GM18505 (cell line): ENCODE measurements around the gene SLC22A23.

Experiments used
- ATAC-seq: cut with Tn5 transposase; IDR thresholded peaks from one replicate; pipeline ENCODE4 v1.9.1; 2021; ENCODE audit not compliant: unreplicated experiment
- POLR2A ChIP-seq: IDR thresholded peaks from 4 replicates; pipeline ENCODE4 v1.6.1; 2011; ENCODE audit warnings: borderline replicate concordance; ENCODE audit not compliant: insufficient read depth, insufficient read length; ENCODE audit errors: extremely low read depth

Gene SLC22A23

GRCh38 chr6:3335169-3335568, 121.7 kb downstream of the SLC22A23 start:
- no peak for ATAC-seq
- no peak for TF ChIP-seq POLR2A

DNA sequence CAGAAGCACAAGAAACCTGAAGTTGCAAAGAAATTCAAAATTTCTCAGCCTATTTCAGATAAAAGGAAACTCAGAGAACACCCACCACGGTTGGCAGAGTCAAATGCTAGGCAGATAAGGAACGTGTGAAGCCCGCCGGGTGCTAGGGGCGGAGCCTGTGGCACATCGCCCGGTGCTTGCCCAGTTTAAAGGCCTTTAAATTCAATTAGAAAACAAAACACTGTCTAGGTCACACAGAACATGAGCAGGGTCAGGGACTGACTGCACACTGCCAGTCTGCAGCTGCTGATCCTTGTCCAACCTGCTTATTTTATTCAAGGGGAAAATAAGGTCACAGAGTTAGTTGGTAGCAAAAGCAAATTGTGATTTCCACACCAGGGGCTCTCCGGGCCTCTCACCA, 122.3 kb downstream of the SLC22A23 start:
- TF ChIP-seq POLR2A, result no peak
- no peak for ATAC-seq

- TF ChIP-seq POLR2A, result no peak
- ATAC-seq, result peak; percentile 65
These were observed 123.6 kb downstream of the SLC22A23 start for GRCh38 chr6:3333263-3333662.

- no peak for TF ChIP-seq POLR2A
- no peak for ATAC-seq
These were observed 124.9 kb downstream of the SLC22A23 start for GRCh38 chr6:3331971-3332370.

GRCh38 chr6:3331494-3331893, 125.4 kb downstream of the SLC22A23 start:
- ATAC-seq, result no peak
- TF ChIP-seq POLR2A, result no peak

DNA sequence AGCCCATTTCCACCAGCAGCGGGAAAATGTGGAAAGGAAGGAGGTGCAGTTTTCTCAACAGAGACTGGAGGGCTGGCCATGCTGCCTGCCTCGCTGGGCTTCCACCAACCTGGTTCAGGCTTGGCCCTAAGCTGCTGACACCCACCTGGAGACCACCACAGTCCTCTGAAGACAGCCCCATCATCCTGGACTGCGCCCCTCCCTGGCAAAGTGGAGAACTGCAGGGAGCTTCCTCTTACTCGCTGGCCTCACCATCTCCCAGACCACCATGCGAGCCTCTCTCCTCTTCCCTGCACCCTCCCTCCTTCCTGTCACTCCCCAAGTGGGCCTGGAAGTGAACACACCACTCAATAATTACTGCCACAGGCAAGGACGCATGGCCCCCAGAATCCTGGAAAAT, 126.7 kb downstream of the SLC22A23 start:
- ATAC-seq, result no peak
- TF ChIP-seq POLR2A, result no peak

DNA sequence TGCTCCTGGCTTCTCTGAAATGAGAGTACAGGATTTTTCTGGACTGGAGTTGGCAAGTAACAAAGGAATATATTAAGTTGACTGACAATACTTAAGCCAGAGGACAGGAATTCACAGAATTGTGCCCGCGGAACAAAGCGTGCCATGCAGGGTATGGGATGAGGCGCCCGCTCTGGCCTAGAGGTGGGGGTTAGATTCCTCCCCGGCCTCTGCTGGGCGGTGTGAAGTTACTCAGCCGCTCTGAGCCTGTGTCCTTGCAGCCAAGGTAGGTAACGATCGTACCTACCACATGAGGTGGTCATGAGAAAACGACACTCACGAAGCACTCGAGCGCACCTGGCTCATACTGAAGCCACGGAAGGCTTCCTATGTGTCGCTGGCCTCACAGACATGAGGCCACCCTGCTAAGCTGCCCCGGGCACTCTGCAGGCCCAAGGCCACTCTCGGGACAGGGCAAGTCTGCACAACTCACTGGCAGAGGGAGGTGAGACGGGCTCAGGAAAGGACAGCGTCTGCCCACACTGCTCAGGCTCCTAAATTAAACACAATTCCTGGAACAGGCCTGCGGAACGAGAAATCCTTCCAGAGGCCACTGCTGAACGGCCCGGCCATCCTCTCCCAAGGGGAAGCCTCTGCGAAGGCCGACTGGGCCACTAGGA, 127.3 kb downstream of the SLC22A23 start:
- no peak for ATAC-seq
- TF ChIP-seq POLR2A, result no peak

DNA sequence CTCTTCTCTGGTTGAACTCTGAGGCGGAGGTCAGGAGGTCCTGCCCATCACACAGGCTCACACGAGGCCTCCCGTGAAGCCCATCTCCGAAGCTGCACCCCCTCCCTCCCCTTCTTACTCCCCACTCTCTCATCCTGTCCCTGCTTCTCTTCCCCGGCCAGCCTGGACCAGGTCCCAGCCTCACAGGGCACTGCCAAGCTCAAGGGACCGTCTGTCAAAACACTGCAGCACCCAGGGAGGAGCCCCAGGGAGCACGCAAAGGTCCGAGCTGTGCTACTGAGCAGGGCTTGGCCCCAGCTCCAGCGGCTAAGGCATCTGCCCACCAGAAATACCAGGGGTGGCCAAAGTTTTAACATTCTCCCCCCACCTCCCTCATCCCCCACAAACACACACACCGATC, 128.1 kb downstream of the SLC22A23 start:
- ATAC-seq, result no peak
- no peak for TF ChIP-seq POLR2A

GRCh38 chr6:3328145-3328544, 128.7 kb downstream of the SLC22A23 start:
- no peak for ATAC-seq
- TF ChIP-seq POLR2A, result no peak

DNA sequence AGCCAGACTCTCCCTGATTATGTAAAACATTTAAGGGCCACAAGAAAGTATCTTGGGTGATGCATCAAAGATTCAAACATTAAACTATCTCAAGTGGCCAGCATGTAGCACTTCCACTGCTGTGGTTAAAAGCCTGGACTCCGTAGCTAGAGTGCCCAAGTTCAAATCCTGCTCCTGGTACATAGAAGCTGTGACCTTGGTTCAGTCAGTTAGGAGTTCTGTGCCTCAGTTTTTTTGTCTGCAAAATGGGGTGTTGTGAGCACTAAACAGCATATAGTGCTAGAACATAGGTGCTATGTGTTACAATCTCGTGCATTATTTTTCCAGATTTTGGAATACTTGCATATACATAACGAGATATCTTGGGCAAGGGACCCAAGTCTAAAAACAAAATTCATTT, 129.4 kb downstream of the SLC22A23 start:
- TF ChIP-seq POLR2A, result no peak
- ATAC-seq, result no peak

- ATAC-seq, result no peak
- TF ChIP-seq POLR2A, result no peak
These were observed 129.9 kb downstream of the SLC22A23 start for GRCh38 chr6:3326981-3327380.

DNA sequence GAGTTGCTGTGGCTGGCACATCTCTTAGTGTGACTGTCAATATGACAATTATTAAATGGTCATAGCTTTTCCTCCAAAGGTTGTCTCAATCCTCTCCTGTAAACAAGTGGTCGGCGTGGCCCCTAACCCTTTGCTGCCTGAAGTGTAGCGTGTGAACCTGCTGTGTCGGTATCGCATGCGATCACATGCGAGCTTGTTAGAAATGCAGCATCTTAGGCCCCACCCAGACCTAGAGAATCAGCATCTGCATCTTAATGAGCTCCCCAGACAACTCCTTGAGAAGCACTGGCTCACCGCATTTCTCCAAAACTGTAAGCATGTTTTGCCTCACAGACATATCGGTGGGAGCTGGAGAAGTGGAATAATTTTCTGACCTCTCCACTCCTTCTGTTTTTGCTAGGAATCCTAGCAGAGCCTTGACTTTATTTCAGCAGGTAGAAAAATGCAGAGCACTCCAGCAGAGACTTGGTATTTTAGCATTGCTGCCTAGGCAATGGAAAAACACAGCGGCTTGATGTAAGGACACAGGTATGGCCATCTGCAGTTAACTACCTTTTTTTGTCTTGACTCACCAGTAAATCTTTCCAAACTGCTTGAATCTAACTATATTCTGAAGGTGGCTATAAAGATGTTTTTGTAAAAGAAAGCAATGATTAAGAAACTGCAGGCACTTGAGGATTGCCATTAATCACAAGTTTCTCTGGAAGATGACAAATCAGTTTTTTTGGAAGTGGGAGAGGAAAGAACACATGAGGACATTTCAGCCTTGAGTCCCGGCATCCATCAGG, 130.5 kb downstream of the SLC22A23 start:
- TF ChIP-seq POLR2A, result no peak
- no peak for ATAC-seq

GRCh38 chr6:3325210-3325609, 131.6 kb downstream of the SLC22A23 start:
- no peak for ATAC-seq

DNA sequence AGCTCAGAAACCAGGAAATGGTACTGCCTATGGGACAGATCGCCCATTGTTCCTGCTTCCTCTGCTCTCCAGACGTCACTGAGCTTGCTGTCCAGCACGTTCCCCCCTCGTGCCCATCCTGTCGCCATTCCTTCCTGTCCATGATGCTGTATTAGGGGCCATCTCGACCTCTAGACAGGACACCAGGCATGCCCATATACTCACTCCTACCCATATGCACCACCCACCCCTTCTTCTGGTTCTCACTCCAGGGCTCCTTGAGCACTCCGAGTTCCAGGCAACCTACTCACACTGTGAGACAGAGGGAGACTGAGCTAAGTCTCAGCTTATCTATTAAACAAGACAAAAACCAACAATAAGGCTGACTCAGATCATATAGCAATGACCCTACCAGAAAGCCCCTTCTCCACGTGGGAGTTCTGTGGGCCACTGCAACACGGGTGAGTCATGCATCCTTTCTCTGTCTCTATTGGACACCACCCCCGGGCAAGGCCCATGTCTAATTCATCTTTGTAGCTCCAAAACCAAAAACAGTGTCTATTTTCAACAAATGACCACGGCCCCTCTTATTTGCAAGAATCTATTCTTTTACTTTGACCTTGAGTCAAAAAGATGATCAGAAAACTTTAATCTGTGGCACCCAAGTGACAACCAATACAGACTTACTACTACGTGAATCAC, 132.4 kb downstream of the SLC22A23 start:
- TF ChIP-seq POLR2A, result no peak
- peak; percentile 76 for ATAC-seq

More at GRCh38 chr6:3325210-3325609, 131.6 kb downstream of the SLC22A23 start:
- no peak for TF ChIP-seq POLR2A
